Esophagus squamous epithelium (tissue), 4 donors: ENCODE results near the gene SESN3.

Experiments
- CTCF ChIP-seq, 6 experiments: fragments of 450-650 bp in 4 of 6; fragments of 200-600 bp in 2 of 6; sonication (generic) in 2 of 6; IDR thresholded peaks; one replicate each; pipeline ENCODE4 v1.5.1; 2016 to 2019; ENCODE audit warnings: antibody characterized with exemption in 6 of 6, mild to moderate bottlenecking in 4 of 6, moderate library complexity in 4 of 6
- POLR2A ChIP-seq, 4 donors: fragments of 450-650 bp; IDR thresholded peaks; one replicate each; pipeline ENCODE4 v1.6.1; 2017; ENCODE audit warnings: antibody characterized with exemption in 4 of 4, mild to moderate bottlenecking in 4 of 4, moderate library complexity in 3 of 4

GRCh38 chr11:95267601-95268213 is 36.7 kb upstream of the SESN3 start:
- TF ChIP-seq CTCF (IDR thresholded peaks at IDR 0.05), result no peak
- no peak for TF ChIP-seq POLR2A (IDR thresholded peaks at IDR 0.05)
